Endothelial cell of umbilical vein (primary cell): ENCODE measurements around the gene ZNF816. TPM values are rescaled to one million over a fixed set of nuclear protein-coding genes. Genes with fewer than 3 reads are reported as not detected.

Experiments
- BruUV-seq: library from RNA; stranded (reverse); fragments of 400-500 nt; replicated peaks from 2 replicates; lab custom pipeline; 2021; lab: Mats Ljungman, UMichigan
- CTCF ChIA-PET: fragments of 300-600, 350-600 bp; sonication (Branson Sonifier 250); formaldehyde crosslinking; loops from one replicate; lab custom pipeline; 2021; ENCODE audit warnings: antibody characterized with exemption, inconsistent platforms; lab: Charles Lee
- POLR2A ChIA-PET: fragments of 300-600, 350-600 bp; sonication (Branson Sonifier 250); formaldehyde crosslinking; loops from one replicate; lab custom pipeline; 2021; ENCODE audit warnings: antibody characterized with exemption, inconsistent platforms; lab: Charles Lee
- DNase-seq: peaks from one replicate; pipeline ENCODE4 v3.0.0-alpha.2; 2011; ENCODE audit warnings: low read depth, low spot score
- FAIRE-seq: peaks from 2 replicates; lab custom pipeline; 2011; peaks lifted over from hg19 to GRCh38; lab: Jason Lieb, UNC
- H2AFZ ChIP-seq: 2 replicates; pipeline ENCODE4 v1.6.0; 2012; ENCODE audit warnings: low read depth, low read length, control low read depth, inconsistent platforms
- H3K27ac ChIP-seq: 2 replicates; pipeline ENCODE4 v1.5.1; 2011; ENCODE audit warnings: low read depth, mild to moderate bottlenecking, control low read depth, low read length, moderate library complexity; ENCODE audit not compliant: insufficient read depth
- H3K27me3 ChIP-seq, 2 experiments: 2 replicates each; pipeline versions ENCODE4 v1.6.0 to v1.6.1; 2011; ENCODE audit warnings: low read length in 2 of 2, mixed read lengths in 1 of 2; ENCODE audit not compliant: control insufficient read depth in 2 of 2, insufficient read depth in 2 of 2
- H3K36me3 ChIP-seq, 2 experiments: 2 replicates in 1 of 2; 3 replicates in 1 of 2; pipeline ENCODE4 v1.5.1; 2011; ENCODE audit warnings: low read length in 2 of 2, mild to moderate bottlenecking in 1 of 2, moderate library complexity in 1 of 2; ENCODE audit not compliant: control insufficient read depth in 2 of 2, insufficient read depth in 2 of 2; ENCODE audit errors: extremely low read depth in 1 of 2
- H3K4me1 ChIP-seq: 3 replicates; pipeline ENCODE4 v1.5.1; 2011; ENCODE audit warnings: mild to moderate bottlenecking, low read length; ENCODE audit not compliant: control insufficient read depth, insufficient read depth; ENCODE audit errors: extremely low read depth
- H3K4me2 ChIP-seq: 2 replicates; pipeline ENCODE4 v1.6.1; 2011; ENCODE audit warnings: low read length, control low read depth, mixed read lengths; ENCODE audit not compliant: insufficient read depth
- H3K4me3 ChIP-seq, 3 experiments: fragments of 200-600 bp in 1 of 3; sonication (generic), shearing (Covaris generic) in 1 of 3; replicated peaks in 1 of 3; 2 replicates each; pipeline ENCODE4 v1.5.1; 2011 to 2016; ENCODE audit warnings: control low read depth in 3 of 3, low read length in 3 of 3, mild to moderate bottlenecking in 2 of 3, inconsistent platforms in 1 of 3, low read depth in 1 of 3, moderate library complexity in 1 of 3; ENCODE audit not compliant: insufficient read depth in 1 of 3
- H3K79me2 ChIP-seq: 2 replicates; pipeline ENCODE4 v1.6.0; 2012; ENCODE audit warnings: low read length, inconsistent platforms; ENCODE audit not compliant: control insufficient read depth, insufficient read depth
- H3K9ac ChIP-seq: replicated peaks from 2 replicates; pipeline ENCODE3; 2011; ENCODE audit warnings: low read length, control low read depth; ENCODE audit not compliant: insufficient read depth; ENCODE audit errors: extremely low read depth
- H3K9me1 ChIP-seq: replicated peaks from 3 replicates; pipeline ENCODE4 v1.6.0; 2011; ENCODE audit warnings: mild to moderate bottlenecking, low read length; ENCODE audit not compliant: control insufficient read depth, insufficient read depth; ENCODE audit errors: extremely low read depth
- H3K9me3 ChIP-seq: replicated peaks from 2 replicates; pipeline ENCODE4 v1.5.1; 2012; ENCODE audit warnings: low read length, inconsistent platforms; ENCODE audit not compliant: control insufficient read depth, insufficient read depth
- H4K20me1 ChIP-seq: replicated peaks from 2 replicates; pipeline ENCODE3; 2011; ENCODE audit warnings: mild to moderate bottlenecking, low read length; ENCODE audit not compliant: control insufficient read depth, insufficient read depth; ENCODE audit errors: extremely low read depth
- CTCF ChIP-seq, 2 donors: IDR thresholded peaks; 1 replicate in 1 of 2; 2 replicates in 1 of 2; pipeline ENCODE4 v1.5.1; 2011; ENCODE audit warnings: low read length in 2 of 2, mild to moderate bottlenecking in 2 of 2, moderate library complexity in 2 of 2, control low read depth in 1 of 2, inconsistent platforms in 1 of 2, low read depth in 1 of 2; ENCODE audit not compliant: insufficient read depth in 1 of 2; ENCODE audit errors: extremely low read depth in 1 of 2
- EZH2 ChIP-seq: IDR thresholded peaks from 2 replicates; pipeline ENCODE4 v1.6.1; 2012; ENCODE audit warnings: borderline replicate concordance, low read depth, mild to moderate bottlenecking, moderate library complexity, low read length, inconsistent platforms; ENCODE audit not compliant: severe bottlenecking
- FOS ChIP-seq: IDR thresholded peaks from 2 replicates; pipeline ENCODE4 v1.6.1; 2011; ENCODE audit warnings: mild to moderate bottlenecking, low read length, moderate library complexity, borderline replicate concordance; ENCODE audit not compliant: insufficient read depth
- GATA2 ChIP-seq: IDR thresholded peaks from 2 replicates; pipeline ENCODE4 v1.7.0; 2011; ENCODE audit warnings: low read depth, mild to moderate bottlenecking, moderate library complexity, mixed read lengths, low read length; ENCODE audit not compliant: insufficient read length, insufficient read depth
- JUN ChIP-seq: IDR thresholded peaks from 2 replicates; pipeline ENCODE4 v1.6.1; 2011; ENCODE audit warnings: borderline replicate concordance, low read depth; ENCODE audit not compliant: insufficient read length, insufficient read depth
- MAX ChIP-seq: IDR thresholded peaks from 2 replicates; pipeline ENCODE4 v1.6.1; 2011; ENCODE audit not compliant: insufficient read depth, insufficient read length
- MYC ChIP-seq: IDR thresholded peaks from one replicate; pipeline ENCODE4 v1.6.1; 2011; ENCODE audit warnings: mild to moderate bottlenecking, low read depth, low read length
- POLR2A ChIP-seq: IDR thresholded peaks from 2 replicates; pipeline ENCODE4 v1.6.1; 2012; ENCODE audit warnings: low read depth, mild to moderate bottlenecking, control low read depth, low read length
- POLR2AphosphoS5 ChIP-seq: IDR thresholded peaks from 2 replicates; pipeline ENCODE4 v1.6.1; 2012; ENCODE audit warnings: low read depth, mild to moderate bottlenecking, control low read depth, low read length, moderate library complexity; ENCODE audit not compliant: insufficient read depth
- dilution Hi-C: fragments of 300-500 bp; cut with MboI; formaldehyde crosslinking; loops from one replicate; pipeline ENCODE4 v1.15.0; 2019; ENCODE audit warnings: low sequenced_read_pairs; ENCODE audit not compliant: extremely low pct_ligation_motif_present
- intact Hi-C: fragments of 100-400 bp; cut with micrococcal nuclease; formaldehyde crosslinking; loops from one replicate; pipeline ENCODE4 v1.10.0; 2022
- polyA plus RNA-seq, 4 experiments: library from polyadenylated mRNA; depleted of rRNA in 3 of 4; stranded (reverse) in 3 of 4; unstranded in 1 of 4; fragments of >200 nt; gene quantifications; 2 replicates each; pipeline versions ENCODE4 v1.2.1 to v1.2.3, GENCODE V29; 2011 to 2012; ENCODE audit warnings: missing spikeins in 1 of 4
- total RNA-seq: library from RNA; stranded (reverse); gene quantifications from 2 replicates; pipeline ENCODE4 v1.2.3, GENCODE V29; 2021

The ZNF816 gene
- total and polyA plus RNA-seq, 2 donors (not counting 3 experiments of a cell fraction or from before 2014, with no cell fraction given), result 1.8 to 4.9 TPM

- Histone ChIP-seq H2AFZ (no peak overlapping the region), H3K36me3 (no peaks in the 10 kb centered on the region), H3K9ac (no peak overlapping the region), H3K4me2 (no peak overlapping the region), H3K27me3 (no peaks in the 10 kb centered on the region), H3K9me1 (no peaks in the 10 kb centered on the region), H3K4me1 (no peaks in the 10 kb centered on the region), H3K27ac (no peak overlapping the region), H4K20me1 (no peaks in the 10 kb centered on the region), H3K9me3 (no peaks in the 10 kb centered on the region), H3K79me2 (no peaks in the 10 kb centered on the region), H3K4me3 (no peak overlapping the region)
- FAIRE-seq, result no peak
- TF ChIP-seq CTCF (IDR thresholded peaks at IDR 0.05; ENCODE audit: extremely low read depth in 1 of 2, insufficient read depth in 1 of 2, low read depth in 1 of 2, low read length in 2 of 2) (no peak), MYC (no peak), JUN (no peak), FOS (no peak), MAX (no peak), POLR2A (no peak), EZH2 (no peak), POLR2AphosphoS5 (no peak), GATA2 (no peak)
- DNase-seq, result no peak
- dilution Hi-C loops, result no loop called here
- ChIA-PET CTCF (interaction anchor here (0.8 kb wide), 1 partner anchor 14 kb away, joined by 3 read pairs; no protein-coding TSS in a partner anchor), POLR2A (no interaction called here)
- intact Hi-C loops, result no loop called here
- BruUV-seq, result no TSS peak
Measured at GRCh38 chr19:53004242-53004641, 41.6 kb upstream of the ZNF816 start.
